Endothelial cell of umbilical vein (primary cell): ENCODE results near the gene PCNX4. TPM values are rescaled to one million over a fixed set of nuclear protein-coding genes. Genes with fewer than 3 reads are reported as not detected.

ENCODE experiments used
- BruUV-seq: library from RNA; stranded (reverse); fragments of 400-500 nt; replicated peaks from 2 replicates; lab custom pipeline; 2021; lab: Mats Ljungman, UMichigan
- CTCF ChIA-PET: fragments of 300-600, 350-600 bp; sonication (Branson Sonifier 250); formaldehyde crosslinking; loops from one replicate; lab custom pipeline; 2021; ENCODE audit warnings: antibody characterized with exemption, inconsistent platforms; lab: Charles Lee
- POLR2A ChIA-PET: fragments of 300-600, 350-600 bp; sonication (Branson Sonifier 250); formaldehyde crosslinking; loops from one replicate; lab custom pipeline; 2021; ENCODE audit warnings: antibody characterized with exemption, inconsistent platforms; lab: Charles Lee
- DNase-seq: peaks from one replicate; pipeline ENCODE4 v3.0.0-alpha.2; 2011; ENCODE audit warnings: low read depth, low spot score
- FAIRE-seq: peaks from 2 replicates; lab custom pipeline; 2011; peaks lifted over from hg19 to GRCh38; lab: Jason Lieb, UNC
- H2AFZ ChIP-seq: 2 replicates; pipeline ENCODE4 v1.6.0; 2012; ENCODE audit warnings: low read depth, low read length, control low read depth, inconsistent platforms
- H3K27ac ChIP-seq: 2 replicates; pipeline ENCODE4 v1.5.1; 2011; ENCODE audit warnings: low read depth, mild to moderate bottlenecking, control low read depth, low read length, moderate library complexity; ENCODE audit not compliant: insufficient read depth
- H3K27me3 ChIP-seq, 2 experiments: 2 replicates each; pipeline versions ENCODE4 v1.6.0 to v1.6.1; 2011; ENCODE audit warnings: low read length in 2 of 2, mixed read lengths in 1 of 2; ENCODE audit not compliant: control insufficient read depth in 2 of 2, insufficient read depth in 2 of 2
- H3K36me3 ChIP-seq, 2 experiments: 2 replicates in 1 of 2; 3 replicates in 1 of 2; pipeline ENCODE4 v1.5.1; 2011; ENCODE audit warnings: low read length in 2 of 2, mild to moderate bottlenecking in 1 of 2, moderate library complexity in 1 of 2; ENCODE audit not compliant: control insufficient read depth in 2 of 2, insufficient read depth in 2 of 2; ENCODE audit errors: extremely low read depth in 1 of 2
- H3K4me1 ChIP-seq: 3 replicates; pipeline ENCODE4 v1.5.1; 2011; ENCODE audit warnings: mild to moderate bottlenecking, low read length; ENCODE audit not compliant: control insufficient read depth, insufficient read depth; ENCODE audit errors: extremely low read depth
- H3K4me2 ChIP-seq: 2 replicates; pipeline ENCODE4 v1.6.1; 2011; ENCODE audit warnings: low read length, control low read depth, mixed read lengths; ENCODE audit not compliant: insufficient read depth
- H3K4me3 ChIP-seq, 3 experiments: fragments of 200-600 bp in 1 of 3; sonication (generic), shearing (Covaris generic) in 1 of 3; replicated peaks in 1 of 3; 2 replicates each; pipeline ENCODE4 v1.5.1; 2011 to 2016; ENCODE audit warnings: control low read depth in 3 of 3, low read length in 3 of 3, mild to moderate bottlenecking in 2 of 3, inconsistent platforms in 1 of 3, low read depth in 1 of 3, moderate library complexity in 1 of 3; ENCODE audit not compliant: insufficient read depth in 1 of 3
- H3K79me2 ChIP-seq: 2 replicates; pipeline ENCODE4 v1.6.0; 2012; ENCODE audit warnings: low read length, inconsistent platforms; ENCODE audit not compliant: control insufficient read depth, insufficient read depth
- H3K9ac ChIP-seq: replicated peaks from 2 replicates; pipeline ENCODE3; 2011; ENCODE audit warnings: low read length, control low read depth; ENCODE audit not compliant: insufficient read depth; ENCODE audit errors: extremely low read depth
- H3K9me1 ChIP-seq: replicated peaks from 3 replicates; pipeline ENCODE4 v1.6.0; 2011; ENCODE audit warnings: mild to moderate bottlenecking, low read length; ENCODE audit not compliant: control insufficient read depth, insufficient read depth; ENCODE audit errors: extremely low read depth
- H3K9me3 ChIP-seq: replicated peaks from 2 replicates; pipeline ENCODE4 v1.5.1; 2012; ENCODE audit warnings: low read length, inconsistent platforms; ENCODE audit not compliant: control insufficient read depth, insufficient read depth
- H4K20me1 ChIP-seq: replicated peaks from 2 replicates; pipeline ENCODE3; 2011; ENCODE audit warnings: mild to moderate bottlenecking, low read length; ENCODE audit not compliant: control insufficient read depth, insufficient read depth; ENCODE audit errors: extremely low read depth
- EZH2 ChIP-seq: IDR thresholded peaks from 2 replicates; pipeline ENCODE4 v1.6.1; 2012; ENCODE audit warnings: borderline replicate concordance, low read depth, mild to moderate bottlenecking, moderate library complexity, low read length, inconsistent platforms; ENCODE audit not compliant: severe bottlenecking
- FOS ChIP-seq: IDR thresholded peaks from 2 replicates; pipeline ENCODE4 v1.6.1; 2011; ENCODE audit warnings: mild to moderate bottlenecking, low read length, moderate library complexity, borderline replicate concordance; ENCODE audit not compliant: insufficient read depth
- GATA2 ChIP-seq: IDR thresholded peaks from 2 replicates; pipeline ENCODE4 v1.7.0; 2011; ENCODE audit warnings: low read depth, mild to moderate bottlenecking, moderate library complexity, mixed read lengths, low read length; ENCODE audit not compliant: insufficient read length, insufficient read depth
- JUN ChIP-seq: IDR thresholded peaks from 2 replicates; pipeline ENCODE4 v1.6.1; 2011; ENCODE audit warnings: borderline replicate concordance, low read depth; ENCODE audit not compliant: insufficient read length, insufficient read depth
- MYC ChIP-seq: IDR thresholded peaks from one replicate; pipeline ENCODE4 v1.6.1; 2011; ENCODE audit warnings: mild to moderate bottlenecking, low read depth, low read length
- POLR2A ChIP-seq: IDR thresholded peaks from 2 replicates; pipeline ENCODE4 v1.6.1; 2012; ENCODE audit warnings: low read depth, mild to moderate bottlenecking, control low read depth, low read length
- POLR2AphosphoS5 ChIP-seq: IDR thresholded peaks from 2 replicates; pipeline ENCODE4 v1.6.1; 2012; ENCODE audit warnings: low read depth, mild to moderate bottlenecking, control low read depth, low read length, moderate library complexity; ENCODE audit not compliant: insufficient read depth
- dilution Hi-C: fragments of 300-500 bp; cut with MboI; formaldehyde crosslinking; loops from one replicate; pipeline ENCODE4 v1.15.0; 2019; ENCODE audit warnings: low sequenced_read_pairs; ENCODE audit not compliant: extremely low pct_ligation_motif_present
- intact Hi-C: fragments of 100-400 bp; cut with micrococcal nuclease; formaldehyde crosslinking; loops from one replicate; pipeline ENCODE4 v1.10.0; 2022
- polyA plus RNA-seq, 4 experiments: library from polyadenylated mRNA; depleted of rRNA in 3 of 4; stranded (reverse) in 3 of 4; unstranded in 1 of 4; fragments of >200 nt; gene quantifications; 2 replicates each; pipeline versions ENCODE4 v1.2.1 to v1.2.3, GENCODE V29; 2011 to 2012; ENCODE audit warnings: missing spikeins in 1 of 4
- total RNA-seq: library from RNA; stranded (reverse); gene quantifications from 2 replicates; pipeline ENCODE4 v1.2.3, GENCODE V29; 2021
- TF ChIP-seq, protein P1 (sequence below): IDR thresholded peaks from 2 replicates; pipeline ENCODE4 v1.6.1; 2011; ENCODE audit not compliant: insufficient read depth, insufficient read length
- TF ChIP-seq, protein P2 (sequence below), 2 donors: IDR thresholded peaks; 1 replicate in 1 of 2; 2 replicates in 1 of 2; pipeline ENCODE4 v1.5.1; 2011; ENCODE audit warnings: low read length in 2 of 2, mild to moderate bottlenecking in 2 of 2, moderate library complexity in 2 of 2, control low read depth in 1 of 2, inconsistent platforms in 1 of 2, low read depth in 1 of 2; ENCODE audit not compliant: insufficient read depth in 1 of 2; ENCODE audit errors: extremely low read depth in 1 of 2

Gene PCNX4
- total and polyA plus RNA-seq, 2 donors (not counting 3 experiments of a cell fraction or from before 2014, with no cell fraction given): 35.5 to 51.6 TPM

DNA sequence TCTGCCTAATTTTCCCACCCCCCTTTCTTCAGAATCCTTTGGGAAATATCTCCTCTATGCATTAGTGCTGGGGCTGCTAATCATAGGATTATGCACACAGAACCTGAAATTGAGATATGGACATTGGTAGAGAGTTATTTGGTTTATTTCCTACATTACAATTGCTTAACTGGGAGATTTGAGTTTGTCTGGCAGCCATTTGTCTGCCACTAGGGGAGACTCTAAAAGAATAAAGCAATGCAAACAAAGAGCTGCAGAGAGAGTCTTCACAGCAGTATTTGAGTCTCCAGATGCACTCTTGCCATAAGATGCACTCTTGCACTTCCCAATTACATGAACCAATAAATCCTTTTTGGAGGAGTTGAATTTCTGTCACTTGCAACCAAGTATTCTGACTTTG lies 12.0 kb upstream of the PCNX4 start:
- Histone ChIP-seq H3K4me1 (no peaks in the 10 kb centered on the region), H3K79me2 (no peaks in the 10 kb centered on the region), H3K9me1 (no peaks in the 10 kb centered on the region), H3K4me2 (no peak overlapping the region), H3K36me3 (no peaks in the 10 kb centered on the region), H3K9me3 (no peaks in the 10 kb centered on the region), H2AFZ (no peak overlapping the region), H3K27me3 (peaks cover 0 to 3% of the 10 kb centered on the region in 2 experiments), H3K9ac (no peak overlapping the region), H3K4me3 (no peak overlapping the region), H4K20me1 (no peaks in the 10 kb centered on the region), H3K27ac (no peak overlapping the region)
- DNase-seq: no peak
- ChIA-PET CTCF (interaction anchor here (0.6 to 1.1 kb wide), 4 partner anchors 11 to 114 kb away, joined by 3 to 6 read pairs (median 4); no protein-coding TSS in a partner anchor), POLR2A (no interaction called here)
- dilution Hi-C loops: no loop called here
- TF ChIP-seq POLR2AphosphoS5 (no peak), JUN (no peak)
- intact Hi-C loops: no loop called here
- FAIRE-seq: no peak
- BruUV-seq: no TSS peak

DNA sequence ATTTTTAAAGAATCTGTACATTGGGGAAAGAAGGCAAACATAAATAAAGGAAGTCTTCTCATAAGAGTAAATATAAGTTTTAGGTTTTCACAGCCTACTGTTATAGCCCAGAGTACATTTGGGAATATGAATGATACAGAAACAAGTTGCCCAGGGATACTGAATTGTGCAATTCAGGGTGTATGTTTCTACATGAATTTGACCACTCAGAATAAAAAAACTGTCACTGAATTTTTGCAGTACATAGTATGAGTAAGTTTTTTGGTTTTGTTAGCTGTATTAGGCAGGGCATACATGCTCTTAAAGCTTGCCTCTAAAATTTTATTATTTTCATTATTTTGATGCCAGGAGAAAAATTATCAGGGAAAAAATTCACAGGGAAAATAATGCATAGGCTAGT lies 6.6 kb upstream of the PCNX4 start:
- ChIA-PET POLR2A (no interaction called here), CTCF (interaction anchor here (0.8 to 1.6 kb wide), 2 partner anchors 18 to 95 kb away, joined by 3 to 5 read pairs; no protein-coding TSS in a partner anchor)
- Histone ChIP-seq H3K27me3 (peaks cover 0 to 3% of the 10 kb centered on the region in 2 experiments), H3K9ac (no peak overlapping the region), H3K4me2 (no peak overlapping the region), H2AFZ (no peak overlapping the region), H3K4me3 (no peak overlapping the region), H3K27ac (no peak overlapping the region), H3K36me3 (no peaks in the 10 kb centered on the region), H3K79me2 (no peaks in the 10 kb centered on the region), H3K9me3 (no peaks in the 10 kb centered on the region), H3K9me1 (no peaks in the 10 kb centered on the region), H3K4me1 (no peaks in the 10 kb centered on the region), H4K20me1 (no peaks in the 10 kb centered on the region)
- FAIRE-seq (no peak), DNase-seq (no peak)
- TF ChIP-seq MYC: no peak
- no peak for TF ChIP-seq GATA2
- no peak for TF ChIP-seq EZH2
- TF ChIP-seq, protein P1, sequence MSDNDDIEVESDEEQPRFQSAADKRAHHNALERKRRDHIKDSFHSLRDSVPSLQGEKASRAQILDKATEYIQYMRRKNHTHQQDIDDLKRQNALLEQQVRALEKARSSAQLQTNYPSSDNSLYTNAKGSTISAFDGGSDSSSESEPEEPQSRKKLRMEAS: no peak
- TF ChIP-seq POLR2A: no peak
- no peak for TF ChIP-seq JUN
- no peak for TF ChIP-seq POLR2AphosphoS5
- no peak for TF ChIP-seq FOS
- TF ChIP-seq, protein P2, sequence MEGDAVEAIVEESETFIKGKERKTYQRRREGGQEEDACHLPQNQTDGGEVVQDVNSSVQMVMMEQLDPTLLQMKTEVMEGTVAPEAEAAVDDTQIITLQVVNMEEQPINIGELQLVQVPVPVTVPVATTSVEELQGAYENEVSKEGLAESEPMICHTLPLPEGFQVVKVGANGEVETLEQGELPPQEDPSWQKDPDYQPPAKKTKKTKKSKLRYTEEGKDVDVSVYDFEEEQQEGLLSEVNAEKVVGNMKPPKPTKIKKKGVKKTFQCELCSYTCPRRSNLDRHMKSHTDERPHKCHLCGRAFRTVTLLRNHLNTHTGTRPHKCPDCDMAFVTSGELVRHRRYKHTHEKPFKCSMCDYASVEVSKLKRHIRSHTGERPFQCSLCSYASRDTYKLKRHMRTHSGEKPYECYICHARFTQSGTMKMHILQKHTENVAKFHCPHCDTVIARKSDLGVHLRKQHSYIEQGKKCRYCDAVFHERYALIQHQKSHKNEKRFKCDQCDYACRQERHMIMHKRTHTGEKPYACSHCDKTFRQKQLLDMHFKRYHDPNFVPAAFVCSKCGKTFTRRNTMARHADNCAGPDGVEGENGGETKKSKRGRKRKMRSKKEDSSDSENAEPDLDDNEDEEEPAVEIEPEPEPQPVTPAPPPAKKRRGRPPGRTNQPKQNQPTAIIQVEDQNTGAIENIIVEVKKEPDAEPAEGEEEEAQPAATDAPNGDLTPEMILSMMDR (IDR thresholded peaks at IDR 0.05; ENCODE audit: extremely low read depth in 1 of 2, insufficient read depth in 1 of 2, low read depth in 1 of 2, low read length in 2 of 2): no peak
- no TSS peak for BruUV-seq
- dilution Hi-C loops (no loop called here), intact Hi-C loops (no loop called here)
